HepG2 (cell line): ENCODE measurements around the gene ZFP3. TPM values are rescaled to one million over a fixed set of nuclear protein-coding genes. Genes with fewer than 3 reads are reported as not detected.

Experiments used
- ARNT2 ChIP-seq: sonication (generic); formaldehyde crosslinking; IDR thresholded peaks from 2 replicates; pipeline ENCODE4 v1.8.0; 2022; ENCODE audit warnings: mild to moderate bottlenecking, low read depth, missing genetic modification reagents, moderate library complexity
- KAT2B ChIP-seq: fragments of 150-350 bp; IDR thresholded peaks from 2 replicates; pipeline ENCODE4 v1.6.1; 2014; ENCODE audit warnings: low read depth, low read length, borderline replicate concordance
- KDM3A ChIP-seq: IDR thresholded peaks from 2 replicates; pipeline ENCODE4 v1.6.1; 2018; ENCODE audit warnings: low read depth, missing compliant biosample characterization
- KDM6A ChIP-seq: IDR thresholded peaks from 2 replicates; pipeline ENCODE4 v1.6.1; 2016; ENCODE audit warnings: low read depth
- NFATC3 ChIP-seq: sonication (generic); formaldehyde crosslinking; IDR thresholded peaks from 2 replicates; pipeline ENCODE4 v1.5.1; 2020; ENCODE audit warnings: mild to moderate bottlenecking, missing genetic modification reagents
- SP140L ChIP-seq: sonication (generic); formaldehyde crosslinking; IDR thresholded peaks from 2 replicates; pipeline ENCODE4 v1.4.0; 2020; ENCODE audit warnings: missing genetic modification reagents, borderline replicate concordance
- XBP1 ChIP-seq: sonication (generic); formaldehyde crosslinking; IDR thresholded peaks from 2 replicates; pipeline ENCODE4 v1.5.0; 2020; ENCODE audit warnings: missing genetic modification reagents
- ZBTB1 ChIP-seq: sonication (generic); formaldehyde crosslinking; IDR thresholded peaks from 2 replicates; pipeline ENCODE4 v1.4.0; 2020; ENCODE audit warnings: missing genetic modification reagents, borderline replicate concordance
- ZNF563 ChIP-seq: sonication (generic); formaldehyde crosslinking; IDR thresholded peaks from 2 replicates; pipeline ENCODE4 v1.8.0; 2022; ENCODE audit warnings: mild to moderate bottlenecking, moderate library complexity, missing genetic modification reagents
- ZNF660 ChIP-seq: sonication (generic); formaldehyde crosslinking; IDR thresholded peaks from 2 replicates; pipeline ENCODE4 v1.5.1; 2020; ENCODE audit warnings: mild to moderate bottlenecking, low read depth, missing genetic modification reagents, borderline replicate concordance
- ZNF713 ChIP-seq: sonication (generic); formaldehyde crosslinking; IDR thresholded peaks from 2 replicates; pipeline ENCODE4 v1.4.0; 2020; ENCODE audit warnings: mild to moderate bottlenecking, missing genetic modification reagents
- ZNF772 ChIP-seq: sonication (generic); formaldehyde crosslinking; IDR thresholded peaks from 2 replicates; pipeline ENCODE4 v1.5.0; 2020; ENCODE audit warnings: mild to moderate bottlenecking, missing genetic modification reagents
- ZNF891 ChIP-seq: sonication (generic); formaldehyde crosslinking; IDR thresholded peaks from 2 replicates; pipeline ENCODE4 v1.5.0; 2020; ENCODE audit warnings: mild to moderate bottlenecking, missing genetic modification reagents
- polyA plus RNA-seq, 8 experiments: library from polyadenylated mRNA; depleted of rRNA in 3 of 8; stranded (reverse) in 7 of 8; unstranded in 1 of 8; fragments of >200 nt; fragmentation: Illumina TruSeq in 4 of 8; extraction: Trizol in 4 of 8; gene quantifications; 2 replicates each; pipeline versions ENCODE4 v1.2.1 to v1.2.3, GENCODE V29; 2011 to 2016; ENCODE audit warnings: low read depth in 4 of 8, missing spikeins in 1 of 8, mixed read lengths in 1 of 8; ENCODE audit not compliant: insufficient read depth in 1 of 8
- total RNA-seq, 5 experiments: library from RNA; depleted of rRNA; stranded (reverse); fragments of >200 nt; fragmentation: Illumina TruSeq; extraction: Trizol; gene quantifications; 2 replicates each; pipeline ENCODE4 v1.2.3, GENCODE V29; 2016; ENCODE audit warnings: low read depth in 1 of 5
- TF ChIP-seq, protein P1 (sequence below): fragments of 450-650 bp; IDR thresholded peaks from 2 replicates; pipeline ENCODE4 v1.6.1; 2016
- TF ChIP-seq, protein P2 (sequence below): sonication (generic); formaldehyde crosslinking; IDR thresholded peaks from 2 replicates; pipeline ENCODE4 v1.4.0; 2020; ENCODE audit warnings: missing genetic modification reagents, borderline replicate concordance
- TF ChIP-seq, protein P3 (sequence below): IDR thresholded peaks from 2 replicates; pipeline ENCODE4 v1.6.1; 2016; ENCODE audit warnings: missing compliant biosample characterization, missing genetic modification reagents, borderline replicate concordance
- TF ChIP-seq, protein P4 (sequence below): sonication (generic); formaldehyde crosslinking; IDR thresholded peaks from 2 replicates; pipeline ENCODE4 v1.8.0; 2022; ENCODE audit warnings: low read depth, missing genetic modification reagents
- TF ChIP-seq, protein P5 (sequence below): sonication (generic); formaldehyde crosslinking; IDR thresholded peaks from 2 replicates; pipeline ENCODE4 v1.8.0; 2022; ENCODE audit warnings: missing genetic modification reagents, mild to moderate bottlenecking, borderline replicate concordance

ZFP3 gene
- total and polyA plus RNA-seq, 2 of the 13 experiments (the other 11 are each of a cell fraction or from before 2014, with no cell fraction given): not detected

DNA sequence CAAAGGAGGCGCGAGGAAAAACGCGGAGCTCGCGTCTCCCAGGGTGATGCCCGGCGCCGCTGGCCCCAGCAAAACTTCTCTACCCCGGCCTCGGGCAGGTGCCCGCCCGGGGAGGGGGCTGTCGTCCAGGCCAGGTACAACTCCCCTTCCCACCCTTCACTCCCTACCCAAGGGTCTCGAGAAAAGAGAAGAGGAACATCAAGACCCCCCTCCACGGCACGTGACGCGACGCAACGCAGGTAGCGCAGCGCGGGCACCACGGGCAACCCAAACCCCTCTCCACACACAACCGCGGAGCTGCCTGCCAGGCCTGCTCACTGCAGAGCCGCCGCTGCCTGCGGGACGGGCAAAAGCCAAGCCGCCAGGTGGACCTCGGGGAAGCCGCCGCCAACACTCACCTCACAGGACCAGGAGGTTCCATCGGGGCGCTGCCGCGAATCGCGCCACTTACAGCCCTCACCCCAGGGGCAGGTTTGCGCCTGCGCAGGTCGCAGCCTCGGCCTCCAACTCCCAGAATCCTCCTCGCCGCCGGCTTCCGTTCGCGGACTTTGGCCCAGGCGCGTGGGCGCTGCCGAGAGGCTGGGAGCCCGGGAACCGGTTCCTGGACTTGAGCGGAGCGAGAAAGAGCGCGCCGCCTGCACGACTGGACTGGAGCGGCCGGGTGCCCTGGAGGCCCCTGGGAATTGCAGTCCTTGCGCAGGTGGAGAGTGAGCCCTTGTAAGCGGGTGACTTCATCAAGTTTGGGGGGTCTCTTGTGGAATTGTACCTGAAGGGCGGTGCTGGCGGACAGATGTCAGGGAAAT is 33.3 kb downstream of the ZFP3 start, which contains the start of gene ZNF232 (continued):
- TF ChIP-seq, protein P1, sequence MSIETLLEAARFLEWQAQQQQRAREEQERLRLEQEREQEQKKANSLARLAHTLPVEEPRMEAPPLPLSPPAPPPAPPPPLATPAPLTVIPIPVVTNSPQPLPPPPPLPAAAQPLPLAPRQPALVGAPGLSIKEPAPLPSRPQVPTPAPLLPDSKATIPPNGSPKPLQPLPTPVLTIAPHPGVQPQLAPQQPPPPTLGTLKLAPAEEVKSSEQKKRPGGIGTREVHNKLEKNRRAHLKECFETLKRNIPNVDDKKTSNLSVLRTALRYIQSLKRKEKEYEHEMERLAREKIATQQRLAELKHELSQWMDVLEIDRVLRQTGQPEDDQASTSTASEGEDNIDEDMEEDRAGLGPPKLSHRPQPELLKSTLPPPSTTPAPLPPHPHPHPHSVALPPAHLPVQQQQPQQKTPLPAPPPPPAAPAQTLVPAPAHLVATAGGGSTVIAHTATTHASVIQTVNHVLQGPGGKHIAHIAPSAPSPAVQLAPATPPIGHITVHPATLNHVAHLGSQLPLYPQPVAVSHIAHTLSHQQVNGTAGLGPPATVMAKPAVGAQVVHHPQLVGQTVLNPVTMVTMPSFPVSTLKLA: peak; percentile 35
- TF ChIP-seq ZNF563 (CRISPR knock-in tag) (peak; percentile 75; the same call in 1 of the 2 replicates), ARNT2 (CRISPR knock-in tag) (peak; percentile 83), ZNF891 (CRISPR knock-in tag) (peak; percentile 75; the same call in 1 of the 2 replicates), XBP1 (CRISPR knock-in tag) (no peak), NFATC3 (CRISPR knock-in tag) (0 out of 2 replicates have a peak, but pooled peaks have one; percentile 57), ZBTB1 (CRISPR knock-in tag) (no peak), KAT2B (no peak), SP140L (no peak), KDM6A (no peak), ZNF660 (CRISPR knock-in tag) (no peak), KDM3A (CRISPR knock-in tag) (peak; percentile 76; the same call in 1 of the 2 replicates), ZNF772 (peak; percentile 97), ZNF713 (CRISPR knock-in tag) (no peak)
- TF ChIP-seq, protein P2, sequence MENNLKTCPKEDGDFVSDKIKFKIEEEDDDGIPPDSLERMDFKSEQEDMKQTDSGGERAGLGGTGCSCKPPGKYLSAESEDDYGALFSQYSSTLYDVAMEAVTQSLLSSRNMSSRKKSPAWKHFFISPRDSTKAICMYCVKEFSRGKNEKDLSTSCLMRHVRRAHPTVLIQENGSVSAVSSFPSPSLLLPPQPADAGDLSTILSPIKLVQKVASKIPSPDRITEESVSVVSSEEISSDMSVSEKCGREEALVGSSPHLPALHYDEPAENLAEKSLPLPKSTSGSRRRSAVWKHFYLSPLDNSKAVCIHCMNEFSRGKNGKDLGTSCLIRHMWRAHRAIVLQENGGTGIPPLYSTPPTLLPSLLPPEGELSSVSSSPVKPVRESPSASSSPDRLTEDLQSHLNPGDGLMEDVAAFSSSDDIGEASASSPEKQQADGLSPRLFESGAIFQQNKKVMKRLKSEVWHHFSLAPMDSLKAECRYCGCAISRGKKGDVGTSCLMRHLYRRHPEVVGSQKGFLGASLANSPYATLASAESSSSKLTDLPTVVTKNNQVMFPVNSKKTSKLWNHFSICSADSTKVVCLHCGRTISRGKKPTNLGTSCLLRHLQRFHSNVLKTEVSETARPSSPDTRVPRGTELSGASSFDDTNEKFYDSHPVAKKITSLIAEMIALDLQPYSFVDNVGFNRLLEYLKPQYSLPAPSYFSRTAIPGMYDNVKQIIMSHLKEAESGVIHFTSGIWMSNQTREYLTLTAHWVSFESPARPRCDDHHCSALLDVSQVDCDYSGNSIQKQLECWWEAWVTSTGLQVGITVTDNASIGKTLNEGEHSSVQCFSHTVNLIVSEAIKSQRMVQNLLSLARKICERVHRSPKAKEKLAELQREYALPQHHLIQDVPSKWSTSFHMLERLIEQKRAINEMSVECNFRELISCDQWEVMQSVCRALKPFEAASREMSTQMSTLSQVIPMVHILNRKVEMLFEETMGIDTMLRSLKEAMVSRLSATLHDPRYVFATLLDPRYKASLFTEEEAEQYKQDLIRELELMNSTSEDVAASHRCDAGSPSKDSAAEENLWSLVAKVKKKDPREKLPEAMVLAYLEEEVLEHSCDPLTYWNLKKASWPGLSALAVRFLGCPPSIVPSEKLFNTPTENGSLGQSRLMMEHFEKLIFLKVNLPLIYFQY (CRISPR knock-in tag): peak; percentile 71; the same call in 1 of the 2 replicates
- TF ChIP-seq, protein P3, sequence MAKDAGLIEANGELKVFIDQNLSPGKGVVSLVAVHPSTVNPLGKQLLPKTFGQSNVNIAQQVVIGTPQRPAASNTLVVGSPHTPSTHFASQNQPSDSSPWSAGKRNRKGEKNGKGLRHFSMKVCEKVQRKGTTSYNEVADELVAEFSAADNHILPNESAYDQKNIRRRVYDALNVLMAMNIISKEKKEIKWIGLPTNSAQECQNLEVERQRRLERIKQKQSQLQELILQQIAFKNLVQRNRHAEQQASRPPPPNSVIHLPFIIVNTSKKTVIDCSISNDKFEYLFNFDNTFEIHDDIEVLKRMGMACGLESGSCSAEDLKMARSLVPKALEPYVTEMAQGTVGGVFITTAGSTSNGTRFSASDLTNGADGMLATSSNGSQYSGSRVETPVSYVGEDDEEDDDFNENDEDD (CRISPR knock-in tag): peak; percentile 86; the same call in 1 of the 2 replicates
- TF ChIP-seq, protein P4, sequence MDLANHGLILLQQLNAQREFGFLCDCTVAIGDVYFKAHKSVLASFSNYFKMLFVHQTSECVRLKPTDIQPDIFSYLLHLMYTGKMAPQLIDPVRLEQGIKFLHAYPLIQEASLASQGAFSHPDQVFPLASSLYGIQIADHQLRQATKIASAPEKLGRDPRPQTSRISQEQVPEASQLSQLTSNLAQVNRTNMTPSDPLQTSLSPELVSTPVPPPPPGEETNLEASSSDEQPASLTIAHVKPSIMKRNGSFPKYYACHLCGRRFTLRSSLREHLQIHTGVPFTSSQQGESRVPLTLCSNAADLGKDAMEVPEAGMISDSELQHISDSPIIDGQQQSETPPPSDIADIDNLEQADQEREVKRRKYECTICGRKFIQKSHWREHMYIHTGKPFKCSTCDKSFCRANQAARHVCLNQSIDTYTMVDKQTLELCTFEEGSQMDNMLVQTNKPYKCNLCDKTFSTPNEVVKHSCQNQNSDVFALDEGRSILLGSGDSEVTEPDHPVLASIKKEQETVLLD (CRISPR knock-in tag): peak; percentile 89
- TF ChIP-seq, protein P5, sequence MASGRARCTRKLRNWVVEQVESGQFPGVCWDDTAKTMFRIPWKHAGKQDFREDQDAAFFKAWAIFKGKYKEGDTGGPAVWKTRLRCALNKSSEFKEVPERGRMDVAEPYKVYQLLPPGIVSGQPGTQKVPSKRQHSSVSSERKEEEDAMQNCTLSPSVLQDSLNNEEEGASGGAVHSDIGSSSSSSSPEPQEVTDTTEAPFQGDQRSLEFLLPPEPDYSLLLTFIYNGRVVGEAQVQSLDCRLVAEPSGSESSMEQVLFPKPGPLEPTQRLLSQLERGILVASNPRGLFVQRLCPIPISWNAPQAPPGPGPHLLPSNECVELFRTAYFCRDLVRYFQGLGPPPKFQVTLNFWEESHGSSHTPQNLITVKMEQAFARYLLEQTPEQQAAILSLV (CRISPR knock-in tag): peak; percentile 85
